Body of pancreas (tissue), 4 donors: ENCODE results near the gene NUDT17. TPM values are rescaled to one million over a fixed set of nuclear protein-coding genes. Genes with fewer than 3 reads are reported as not detected.

Experiments used
- ATAC-seq: fragments of 150-250 bp; one replicate; pipeline ENCODE4 v1.9.1; 2016
- DNase-seq, 4 donors: peaks; one replicate each; pipeline ENCODE4 v3.0.0-alpha.2; 2019
- H3K27ac ChIP-seq, 4 donors: fragments of 200-600 bp; sonication (generic); 1 replicate in 3 of 4; 2 replicates in 1 of 4; pipeline versions ENCODE4 v1.5.1 to v1.6.1; 2016 to 2019; ENCODE audit warnings: mild to moderate bottlenecking in 1 of 4, mixed read lengths in 1 of 4, moderate library complexity in 1 of 4
- H3K27me3 ChIP-seq, 2 donors: fragments of 200-600 bp; sonication (generic); one replicate each; pipeline ENCODE4 v1.6.0; 2016; ENCODE audit warnings: mild to moderate bottlenecking in 1 of 2
- H3K36me3 ChIP-seq, 2 donors: fragments of 200-600 bp; sonication (generic); replicated peaks in 1 of 2; 2 replicates each; pipeline ENCODE4 v1.5.1; 2016; ENCODE audit warnings: low read depth in 2 of 2; ENCODE audit not compliant: insufficient read depth in 1 of 2
- H3K4me1 ChIP-seq: fragments of 200-600 bp; sonication (generic); one replicate; pipeline ENCODE4 v1.6.0; 2016
- H3K4me3 ChIP-seq, 2 donors: fragments of 200-600 bp; sonication (generic); 1 replicate in 1 of 2; 2 replicates in 1 of 2; pipeline ENCODE4 v1.5.1; 2016 to 2019
- H3K9me3 ChIP-seq, 3 donors: fragments of 200-600 bp; sonication (generic); 1 replicate in 2 of 3; 2 replicates in 1 of 3; pipeline ENCODE4 v1.5.1; 2016
- CTCF ChIP-seq, 7 experiments: fragments of 450-650 bp in 4 of 7; fragments of 200-600 bp in 3 of 7; sonication (generic) in 3 of 7; IDR thresholded peaks; one replicate each; pipeline ENCODE4 v1.5.1; 2016 to 2019; ENCODE audit warnings: antibody characterized with exemption in 7 of 7
- POLR2A ChIP-seq, 3 donors: fragments of 450-650 bp; IDR thresholded peaks; one replicate each; pipeline ENCODE4 v1.6.1; 2016; ENCODE audit warnings: antibody characterized with exemption in 3 of 3, mild to moderate bottlenecking in 2 of 3
- WGBS, 2 donors: methylation state at CpG; one replicate each; pipeline ENCODE4 v1.1.5; 2017; 5-methylcytosine and 5-hydroxymethylcytosine counted together
- intact Hi-C: fragments of 100-400 bp; cut with DNase I; formaldehyde crosslinking; loops from one replicate; pipeline ENCODE4 v1.15.1; 2023
- total RNA-seq, 2 donors: library from RNA; depleted of rRNA; stranded (reverse); fragments of >200 nt; gene quantifications; one replicate each; pipeline ENCODE4 v1.1.0, GENCODE V29; 2016

Gene NUDT17
- total RNA-seq, 2 donors from 2014 or later: 1.6 TPM; not detected in 1

GRCh38 chr1:145857170-145857569 is 11.7 kb downstream of the NUDT17 start:
- 76 to 79% methylated on average over 4 of the region's 4 CpGs for WGBS, 2 donors
- intact Hi-C loops: no loop called here
- Histone ChIP-seq H3K36me3 (peaks cover 0 to 8% of the 10 kb centered on the region in 2 donors), H3K4me1 (peaks cover 27% of the 10 kb centered on the region), H3K27me3 (no peaks in the 10 kb centered on the region), H3K4me3 (no peak overlapping the region), H3K9me3 (no peaks in the 10 kb centered on the region), H3K27ac (no peak overlapping the region)
- ATAC-seq (no peak), DNase-seq (no peak)
- TF ChIP-seq POLR2A (IDR thresholded peaks at IDR 0.05): no peak
- no peak for TF ChIP-seq CTCF (IDR thresholded peaks at IDR 0.05)

- Histone ChIP-seq H3K4me3 (peak overlapping the region; percentile 85 to 95), H3K4me1 (peaks cover 27% of the 10 kb centered on the region), H3K36me3 (peaks cover 0 to 8% of the 10 kb centered on the region in 2 donors), H3K9me3 (no peaks in the 10 kb centered on the region), H3K27me3 (no peaks in the 10 kb centered on the region), H3K27ac (peak overlapping the region; percentile 84 to 91 (median 88))
- TF ChIP-seq POLR2A (IDR thresholded peaks at IDR 0.05) (no peak), CTCF (IDR thresholded peaks at IDR 0.05) (no peak)
- ATAC-seq: no peak
- intact Hi-C loops: no loop called here
- DNase-seq: peak; percentile 46 to 59 (median 52)
- 1 to 3% methylated on average over 20 to 31 of the region's 35 CpGs for WGBS, 2 donors
Observed at GRCh38 chr1:145858238-145858900, 12.9 kb downstream of the NUDT17 start.

- Histone ChIP-seq H3K9me3 (no peaks in the 10 kb centered on the region), H3K36me3 (peaks cover 0 to 8% of the 10 kb centered on the region in 2 donors), H3K27ac (peak within 1 kb of the TSS; percentile 84 to 91 (median 88)), H3K27me3 (no peaks in the 10 kb centered on the region), H3K4me1 (peaks cover 27% of the 10 kb centered on the region), H3K4me3 (peak within 1 kb of the TSS; percentile 85 to 95)
- WGBS, 2 donors: 0 to 1% methylated on average over 9 to 39 of the region's 42 CpGs
- TF ChIP-seq CTCF (IDR thresholded peaks at IDR 0.05) (no peak), POLR2A (IDR thresholded peaks at IDR 0.05) (peak; percentile 52 to 81 (median 79))
- DNase-seq: peak; percentile 95 to 97 (median 96)
- intact Hi-C loops: no loop called here
- ATAC-seq: peak; percentile 94
Observed at GRCh38 chr1:145858901-145859490, 13.6 kb downstream of the NUDT17 start, which contains the start of gene PIAS3. TSS of gene PIAS3 (minus strand) at chr1:145859081. CDS start at chr1:145858990, 91 bp downstream.

- Histone ChIP-seq H3K4me3 (peak overlapping the region; percentile 85 to 95), H3K9me3 (no peaks in the 10 kb centered on the region), H3K27me3 (no peaks in the 10 kb centered on the region), H3K4me1 (peaks cover 27% of the 10 kb centered on the region), H3K27ac (peak overlapping the region; percentile 84 to 91 (median 88)), H3K36me3 (peaks cover 0 to 8% of the 10 kb centered on the region in 2 donors)
- WGBS, 2 donors: 0 to 1% methylated on average over 16 to 41 of the region's 41 CpGs
- TF ChIP-seq CTCF (IDR thresholded peaks at IDR 0.05) (peak in 4 of 7 experiments; percentile 9 to 25 (median 18)), POLR2A (IDR thresholded peaks at IDR 0.05) (peak; percentile 75 to 83 (median 82))
- intact Hi-C loops: no loop called here
- ATAC-seq (peak; percentile 87), DNase-seq (peak; percentile 92 to 95 (median 93))
Observed at GRCh38 chr1:145859491-145860023, 14.1 kb downstream of the NUDT17 start.
